Erythroblast (primary cell): ENCODE measurements around the gene SLIT1.

Source experiments
- DNase-seq, 2 experiments: peaks; one replicate each; lab custom pipeline; 2025; lab: John Stamatoyannopoulos, UW
- GATA1 ChIP-seq: IDR thresholded peaks from 2 replicates; pipeline ENCODE4 v1.6.1; 2011; ENCODE audit warnings: low read depth, mild to moderate bottlenecking, control low read depth, low read length, moderate library complexity
- POLR2A ChIP-seq: IDR thresholded peaks from 2 replicates; pipeline ENCODE4 v1.6.1; 2011; ENCODE audit warnings: mild to moderate bottlenecking, low read length

The SLIT1 gene

DNA sequence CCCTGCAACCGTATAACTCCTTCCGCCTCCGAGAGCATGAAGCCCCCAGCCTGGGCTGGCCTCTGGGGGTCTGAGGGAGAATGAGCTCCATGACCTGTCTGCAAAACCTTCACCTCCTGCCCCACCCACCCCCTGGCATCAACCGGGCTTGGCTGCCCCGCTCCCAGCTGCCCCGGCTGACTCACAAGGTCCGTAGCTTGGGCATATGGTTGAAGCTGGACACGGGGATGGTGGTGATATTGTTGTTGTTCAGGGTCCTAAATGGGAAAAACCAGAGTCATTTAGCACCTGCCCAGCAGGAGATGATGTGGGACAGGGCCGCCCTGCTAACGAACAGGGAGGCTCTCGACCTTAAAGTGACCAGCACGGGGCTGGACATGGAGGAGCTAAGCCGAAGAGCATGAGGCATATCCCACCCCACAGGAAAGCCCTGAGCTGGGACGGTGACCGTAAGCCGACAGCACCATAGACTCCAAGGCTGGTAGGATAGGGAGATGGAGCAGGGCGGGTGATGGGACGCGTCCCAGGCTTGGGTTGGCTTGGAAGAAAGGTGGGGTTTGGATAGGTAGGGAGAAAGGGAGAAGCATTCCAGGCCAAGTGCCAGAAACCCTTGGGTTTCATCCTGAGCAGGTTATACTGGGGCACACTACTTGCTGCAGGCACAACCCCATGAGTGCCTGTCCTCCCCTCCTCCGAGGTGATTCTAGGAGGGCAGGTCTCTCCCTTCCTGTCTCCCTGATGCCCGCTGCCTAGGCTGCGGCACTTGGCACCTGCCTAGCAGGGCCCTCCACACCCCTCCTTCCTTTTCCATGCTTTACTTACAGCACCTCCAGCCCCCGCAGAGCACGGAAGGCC lies 121.5 kb downstream of the SLIT1 start:
- no peak for DNase-seq
- no peak for TF ChIP-seq POLR2A
- TF ChIP-seq GATA1: no peak

DNA sequence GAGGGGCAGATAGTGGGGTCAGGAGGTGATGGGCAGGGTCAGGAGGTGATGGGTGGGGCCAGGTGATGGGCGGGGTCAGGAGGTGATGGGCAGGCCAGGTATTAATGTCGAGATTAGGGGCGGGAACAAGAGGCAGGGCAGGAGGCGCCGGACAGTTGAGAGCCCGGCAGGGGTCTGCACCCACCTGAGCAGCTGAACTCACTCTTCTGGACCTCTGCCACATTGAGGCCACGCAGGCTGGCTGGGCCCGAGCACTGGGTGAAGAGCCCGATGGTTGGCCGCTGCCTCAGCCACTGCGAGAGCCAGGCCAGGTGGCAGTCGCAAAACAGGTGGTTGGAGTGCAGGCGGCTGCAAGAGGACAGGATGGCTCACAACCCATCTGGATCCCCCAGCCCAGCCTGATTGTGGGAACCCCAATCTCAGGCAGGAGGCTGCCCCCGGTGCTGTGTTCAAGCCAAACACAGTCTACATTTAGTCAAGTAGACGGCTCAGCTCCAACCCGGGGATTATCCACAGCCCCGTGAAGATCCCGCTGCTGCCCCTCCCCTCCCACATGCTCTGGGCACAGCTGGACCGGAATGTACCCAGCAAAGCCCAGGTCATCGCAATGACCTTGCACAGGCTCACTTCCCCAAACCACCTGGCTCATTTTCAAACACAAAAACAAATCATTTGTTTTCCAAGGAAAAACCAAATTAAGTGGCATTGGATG lies 122.3 kb downstream of the SLIT1 start:
- no peak for TF ChIP-seq GATA1
- no peak for TF ChIP-seq POLR2A
- DNase-seq: no peak

DNA sequence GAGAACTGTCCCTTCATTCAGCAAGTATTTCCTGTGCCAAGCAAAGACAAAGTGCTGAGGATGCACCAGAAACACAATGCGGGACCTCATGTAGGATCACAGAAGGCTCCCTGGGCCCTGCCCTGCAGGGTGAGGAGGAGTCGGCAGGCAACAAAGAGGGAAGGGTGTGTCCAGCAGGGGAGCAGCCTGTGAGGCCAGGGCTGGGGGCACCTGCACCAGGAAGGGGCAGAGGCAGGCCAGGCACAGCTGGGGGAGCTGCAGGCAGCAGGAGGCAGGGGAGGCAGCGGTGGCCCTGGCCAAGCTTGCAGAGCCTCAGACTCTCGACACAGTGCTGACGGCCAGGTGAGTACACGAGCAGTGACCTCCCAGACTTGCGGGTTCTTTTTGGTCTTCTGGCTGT lies 123.3 kb downstream of the SLIT1 start:
- no peak for TF ChIP-seq POLR2A
- no peak for TF ChIP-seq GATA1
- no peak for DNase-seq

DNA sequence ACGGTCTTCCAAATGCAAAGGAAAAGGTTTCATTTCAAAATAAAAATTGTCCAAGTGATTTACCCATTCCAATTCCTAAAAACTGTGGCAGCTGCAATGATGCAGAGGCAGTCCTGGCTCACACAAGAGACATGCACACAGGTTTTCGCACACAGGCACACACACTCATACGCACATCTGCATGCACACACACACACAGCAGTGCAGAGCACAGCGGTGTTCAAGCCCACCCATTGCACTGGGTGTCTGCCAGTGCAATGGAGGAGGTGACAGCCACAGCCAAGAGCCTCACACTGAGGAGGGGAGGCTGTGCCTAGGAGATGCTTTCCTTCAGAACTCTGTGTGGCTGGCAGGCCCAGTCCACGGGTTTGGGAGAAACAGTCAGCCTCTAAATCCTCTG lies 123.7 kb downstream of the SLIT1 start:
- DNase-seq: no peak
- no peak for TF ChIP-seq POLR2A
- no peak for TF ChIP-seq GATA1

DNA sequence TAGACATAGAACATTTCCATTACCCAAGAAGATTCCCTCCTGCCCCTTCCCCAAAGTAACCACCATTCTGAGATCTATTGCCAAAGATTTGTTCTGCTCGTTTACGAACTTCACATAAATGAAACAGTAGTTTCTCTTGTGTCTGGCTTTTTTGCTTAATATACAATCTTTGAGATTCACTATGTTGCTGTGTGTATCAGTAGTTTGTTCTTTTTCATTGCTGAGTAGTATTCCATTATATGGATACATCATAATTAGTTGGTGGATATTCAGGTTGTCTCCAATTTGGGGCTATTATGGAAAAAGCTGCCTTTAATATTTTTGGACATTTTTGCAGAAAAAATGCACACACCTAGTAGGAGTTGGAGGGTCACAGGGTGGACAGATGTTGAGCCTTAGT lies 124.3 kb downstream of the SLIT1 start:
- no peak for TF ChIP-seq GATA1
- TF ChIP-seq POLR2A: no peak
- DNase-seq: no peak

DNA sequence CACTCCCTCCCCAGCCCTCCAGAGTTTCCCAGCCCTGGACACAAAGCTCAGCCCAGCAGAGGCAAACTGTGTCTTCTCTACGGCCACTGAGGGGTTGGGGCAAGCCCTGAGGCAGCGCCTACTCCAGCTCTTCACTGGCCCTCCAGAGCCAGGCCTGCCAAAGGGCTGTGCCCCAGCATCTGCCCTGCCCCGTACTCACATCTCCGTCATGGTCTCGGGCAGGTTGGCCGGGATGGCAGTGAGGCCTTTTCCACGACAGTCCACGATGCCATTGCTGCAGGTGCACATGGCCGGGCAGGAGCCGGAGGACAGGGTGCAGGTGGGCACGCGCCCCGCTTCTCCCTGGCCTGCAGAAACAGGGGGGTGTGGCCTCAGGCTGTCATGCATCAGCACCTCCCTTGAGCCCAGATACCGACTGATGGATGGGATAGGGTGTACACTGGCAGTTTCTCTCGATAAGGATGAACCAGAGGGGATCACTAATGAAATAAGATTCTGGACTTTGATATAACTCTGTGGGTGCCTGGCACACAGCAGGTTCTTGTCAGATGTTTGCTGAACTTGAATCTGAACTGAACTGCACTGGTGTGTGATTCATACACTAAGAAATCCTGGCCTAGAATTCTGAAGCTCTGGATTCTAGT lies 125.2 kb downstream of the SLIT1 start:
- no peak for TF ChIP-seq GATA1
- no peak for TF ChIP-seq POLR2A
- DNase-seq: no peak

DNA sequence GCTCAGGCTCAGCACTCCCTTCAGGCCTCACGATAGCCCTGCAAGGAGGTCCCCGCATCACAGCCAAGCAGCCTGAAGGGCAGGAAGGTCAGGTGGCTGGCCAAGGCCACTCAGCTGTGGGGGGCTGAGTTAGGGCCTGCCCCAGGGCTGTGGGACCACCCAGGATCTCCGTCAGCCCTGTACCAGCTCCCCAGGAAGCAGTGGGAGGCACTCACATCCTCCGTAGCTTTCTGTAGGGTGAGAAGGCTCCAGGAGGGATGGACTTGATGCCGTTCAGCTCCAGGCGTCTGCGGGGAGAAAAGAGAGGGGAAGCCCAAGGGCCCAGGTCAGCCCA lies 125.9 kb downstream of the SLIT1 start:
- no peak for DNase-seq
- TF ChIP-seq POLR2A: no peak
- TF ChIP-seq GATA1: no peak

DNA sequence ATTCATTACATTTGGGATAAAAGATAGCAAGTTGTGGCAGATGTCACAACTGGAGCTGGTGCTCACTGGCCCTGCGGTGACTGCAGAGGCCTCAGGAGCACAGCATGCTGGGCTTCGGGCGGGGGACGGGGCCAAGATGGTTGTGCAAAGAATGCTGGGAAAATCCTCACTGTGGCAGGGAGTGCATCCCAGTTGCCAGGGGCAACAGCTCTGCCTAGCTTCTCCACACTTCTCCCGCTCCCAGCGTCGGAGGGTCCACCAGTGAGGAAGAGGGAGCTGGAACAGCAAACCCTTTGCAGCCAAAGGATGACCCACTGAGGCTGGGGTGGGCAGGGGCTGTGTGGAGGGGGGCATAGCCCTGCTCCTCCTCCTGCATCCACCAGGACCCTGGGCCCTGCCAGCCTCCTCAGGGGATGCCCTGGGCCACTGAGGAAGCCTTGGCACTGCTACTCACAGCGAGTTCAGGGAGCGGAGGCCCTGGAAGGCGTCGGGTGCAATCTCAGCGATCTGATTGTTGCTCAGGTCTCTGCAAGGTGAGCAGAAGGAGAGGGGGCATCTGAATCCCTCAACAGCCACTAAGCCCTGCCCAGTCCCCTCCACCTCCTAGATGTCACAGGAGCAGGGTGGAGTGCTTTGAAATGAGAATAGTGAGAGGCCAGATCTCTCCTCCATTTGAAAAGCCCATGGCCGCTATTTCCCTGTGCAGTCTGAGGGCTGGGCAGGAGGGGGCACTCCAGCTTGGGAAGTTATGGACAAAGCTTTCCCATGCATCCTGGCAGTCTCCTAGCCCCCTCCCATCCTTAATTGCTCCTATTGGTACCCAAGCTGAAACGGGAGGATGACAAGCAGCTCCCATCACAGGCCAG lies 126.5 kb downstream of the SLIT1 start:
- DNase-seq: no peak
- TF ChIP-seq GATA1 (no peak), POLR2A (no peak)

DNA sequence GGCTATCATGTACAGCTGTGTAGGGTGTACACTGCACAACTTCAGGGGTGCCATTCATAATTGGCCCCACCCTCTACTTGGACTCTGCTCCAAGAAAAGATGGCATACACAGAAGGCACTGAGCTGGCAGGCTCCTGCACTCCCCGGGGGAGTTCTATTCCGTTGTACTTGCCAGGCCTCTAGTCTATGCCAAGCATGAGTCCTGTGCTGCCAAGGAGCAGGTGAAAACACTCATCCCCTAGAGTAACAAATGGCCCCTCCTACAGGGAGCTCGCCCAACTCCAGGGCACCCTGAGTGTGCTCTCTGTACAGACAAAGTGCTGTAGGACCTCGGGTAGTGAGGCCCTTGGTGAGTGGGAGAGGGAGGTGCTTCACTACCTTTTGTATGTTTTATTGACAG lies 127.2 kb downstream of the SLIT1 start:
- DNase-seq: no peak
- TF ChIP-seq GATA1 (no peak), POLR2A (no peak)

DNA sequence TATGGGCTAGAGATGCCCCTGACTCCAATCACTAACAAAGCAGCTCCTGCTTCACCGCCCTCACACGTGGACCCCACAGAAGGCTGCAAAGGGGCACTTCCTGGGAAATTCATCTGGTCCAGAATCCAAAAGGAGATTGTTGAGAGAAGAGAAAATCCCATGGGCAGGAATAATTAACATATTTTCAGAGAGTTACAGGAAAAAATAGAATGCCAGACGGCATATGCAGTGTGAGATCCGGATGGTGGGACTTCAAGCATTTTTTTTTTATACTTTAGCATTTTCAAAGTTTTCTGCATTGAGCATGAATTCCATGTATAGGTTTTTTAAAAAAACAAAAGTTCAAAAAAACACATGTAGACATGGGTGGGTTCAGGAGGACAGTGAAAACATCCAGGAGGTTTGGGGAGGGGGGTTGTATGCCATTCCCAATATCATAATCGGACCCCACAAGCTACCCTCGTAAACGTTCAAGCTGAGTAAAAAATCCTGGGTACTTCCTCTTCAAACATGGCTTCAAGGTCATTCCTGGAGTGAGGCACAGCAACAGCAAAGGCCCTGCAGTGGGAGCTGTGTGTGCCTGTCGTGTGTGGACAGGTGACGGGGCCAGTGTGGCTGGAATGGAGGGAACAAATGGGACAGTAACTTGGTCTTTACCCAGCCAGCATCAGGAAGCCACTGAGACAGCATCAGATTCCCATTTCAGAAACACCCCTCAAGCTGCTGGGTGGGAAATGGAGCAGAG lies 128.1 kb downstream of the SLIT1 start:
- TF ChIP-seq POLR2A: no peak
- TF ChIP-seq GATA1: no peak
- no peak for DNase-seq

DNA sequence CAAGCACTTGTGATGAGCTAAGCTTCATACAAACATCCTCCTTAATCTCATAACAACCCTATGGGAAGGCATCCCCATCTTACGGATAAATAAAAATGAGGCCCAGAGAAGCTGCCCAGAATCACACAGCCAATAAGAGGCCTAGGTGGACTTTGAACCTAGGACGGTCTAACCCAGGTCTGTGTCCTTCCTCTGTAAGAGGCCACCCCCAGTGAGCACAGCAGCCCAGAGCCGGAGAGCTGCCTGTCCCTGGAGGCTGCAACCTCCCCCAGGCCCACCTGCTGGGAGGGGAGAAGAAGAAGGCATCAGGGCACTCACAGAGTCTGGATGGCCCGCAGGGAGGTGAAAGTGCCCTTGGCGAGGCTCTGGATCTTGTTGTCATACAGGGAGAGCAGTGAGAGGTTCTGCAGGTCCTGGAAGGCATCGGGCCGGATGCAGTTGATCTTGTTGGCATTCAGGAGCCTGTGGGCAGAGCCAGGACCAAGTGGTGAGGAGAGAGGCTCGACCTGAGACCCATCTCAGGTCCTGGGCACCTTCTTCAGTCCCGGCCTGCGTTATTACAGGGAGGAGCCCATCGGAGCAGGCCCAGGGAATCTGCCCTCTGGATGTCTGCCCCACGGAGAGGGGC lies 129.6 kb downstream of the SLIT1 start:
- no peak for DNase-seq
- TF ChIP-seq GATA1 (no peak), POLR2A (no peak)

DNA sequence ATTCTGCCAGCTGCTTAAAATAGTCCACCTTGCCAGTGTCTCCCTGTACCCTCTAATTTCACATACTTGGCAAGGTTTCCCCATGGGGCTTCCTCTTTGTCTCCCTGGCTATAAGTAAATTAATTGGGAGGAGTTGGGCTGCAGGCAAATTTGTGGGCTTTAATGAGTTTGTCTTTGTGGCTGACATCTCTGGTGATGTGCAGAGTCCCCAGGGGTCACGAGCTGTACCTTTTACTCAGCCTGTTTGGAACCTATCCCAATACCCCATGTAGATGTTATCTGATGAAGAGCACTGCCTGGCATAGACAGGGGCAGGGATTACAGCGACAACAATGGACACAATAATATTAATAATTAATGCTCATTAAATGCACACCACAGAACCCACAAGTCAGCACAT lies 132.5 kb downstream of the SLIT1 start:
- no peak for DNase-seq
- TF ChIP-seq GATA1 (no peak), POLR2A (no peak)
